Activated naive CD8-positive, alpha-beta T cell treated with anti-CD3 and anti-CD28 coated beads for 36 hours (primary cell): ENCODE results near the gene MYEOV. TPM values are rescaled to one million over a fixed set of nuclear protein-coding genes. Genes with fewer than 3 reads are reported as not detected.

Source experiments
- DNase-seq: peaks from one replicate; pipeline ENCODE4 v3.0.0; 2021
- H3K27ac Mint-ChIP-seq: one replicate; pipeline ENCODE4 v1.8.0; 2022; ENCODE audit warnings: mild to moderate bottlenecking, moderate library complexity, mixed read lengths
- H3K27me3 Mint-ChIP-seq: one replicate; pipeline ENCODE4 v1.8.0; 2022; ENCODE audit warnings: mild to moderate bottlenecking, mixed read lengths
- H3K36me3 Mint-ChIP-seq: one replicate; pipeline ENCODE4 v1.8.0; 2021; ENCODE audit warnings: mild to moderate bottlenecking, mixed read lengths
- H3K4me1 Mint-ChIP-seq: one replicate; pipeline ENCODE4 v1.8.0; 2021; ENCODE audit warnings: mixed read lengths
- H3K4me3 Mint-ChIP-seq: one replicate; pipeline ENCODE4 v1.8.0; 2022; ENCODE audit warnings: mild to moderate bottlenecking, moderate library complexity, mixed read lengths
- H3K9me3 Mint-ChIP-seq: one replicate; pipeline ENCODE4 v1.8.0; 2022; ENCODE audit warnings: mixed read lengths
- total RNA-seq, 2 experiments: library from RNA; stranded (reverse); gene quantifications; one replicate each; pipeline ENCODE4 v1.2.3, GENCODE V29; 2021

MYEOV gene
- total RNA-seq, 2 experiments from 2014 or later, result not detected

GRCh38 chr11:69260622-69261021 lies 33.3 kb upstream of the MYEOV start:
- Mint-ChIP-seq H3K4me3 (no peak overlapping the region), H3K27ac (no peak overlapping the region), H3K4me1 (no peaks in the 10 kb centered on the region), H3K27me3 (no peaks in the 10 kb centered on the region), H3K9me3 (peaks cover 5% of the 10 kb centered on the region), H3K36me3 (peaks cover 2% of the 10 kb centered on the region)
- no peak for DNase-seq

- no peaks in the 10 kb centered on the region for H3K27me3 Mint-ChIP-seq
- no peak overlapping the region for H3K27ac Mint-ChIP-seq
- no peaks in the 10 kb centered on the region for H3K4me1 Mint-ChIP-seq
- DNase-seq, result no peak
- peaks cover 1% of the 10 kb centered on the region for H3K9me3 Mint-ChIP-seq
- no peak overlapping the region for H3K4me3 Mint-ChIP-seq
- H3K36me3 Mint-ChIP-seq, result peaks cover 2% of the 10 kb centered on the region
Measured at GRCh38 chr11:69261116-69261515, 32.8 kb upstream of the MYEOV start.

- no peak for DNase-seq
- peaks cover 2% of the 10 kb centered on the region for H3K36me3 Mint-ChIP-seq
- H3K27me3 Mint-ChIP-seq, result no peaks in the 10 kb centered on the region
- no peaks in the 10 kb centered on the region for H3K9me3 Mint-ChIP-seq
- no peak overlapping the region for H3K27ac Mint-ChIP-seq
- H3K4me1 Mint-ChIP-seq, result no peaks in the 10 kb centered on the region
- H3K4me3 Mint-ChIP-seq, result no peak overlapping the region
Measured at GRCh38 chr11:69262918-69263735, 30.8 kb upstream of the MYEOV start.

- no peak overlapping the region for H3K4me3 Mint-ChIP-seq
- DNase-seq, result no peak
- H3K27ac Mint-ChIP-seq, result no peak overlapping the region
- H3K4me1 Mint-ChIP-seq, result no peaks in the 10 kb centered on the region
- no peaks in the 10 kb centered on the region for H3K9me3 Mint-ChIP-seq
- H3K36me3 Mint-ChIP-seq, result peaks cover 2% of the 10 kb centered on the region
- H3K27me3 Mint-ChIP-seq, result no peaks in the 10 kb centered on the region
Measured at GRCh38 chr11:69263736-69264052, 30.3 kb upstream of the MYEOV start.

- no peaks in the 10 kb centered on the region for H3K9me3 Mint-ChIP-seq
- H3K4me3 Mint-ChIP-seq, result no peak overlapping the region
- H3K27ac Mint-ChIP-seq, result no peak overlapping the region
Measured at GRCh38 chr11:69264486-69264885, 29.5 kb upstream of the MYEOV start.

GRCh38 chr11:69265210-69265609 lies 28.7 kb upstream of the MYEOV start:
- Mint-ChIP-seq H3K9me3 (no peaks in the 10 kb centered on the region), H3K4me1 (no peaks in the 10 kb centered on the region), H3K27ac (no peak overlapping the region), H3K36me3 (peaks cover 2% of the 10 kb centered on the region), H3K27me3 (no peaks in the 10 kb centered on the region), H3K4me3 (no peak overlapping the region)
- no peak for DNase-seq

More at GRCh38 chr11:69264486-69264885, 29.5 kb upstream of the MYEOV start:
- H3K27me3 Mint-ChIP-seq, result no peaks in the 10 kb centered on the region
- DNase-seq, result no peak
- H3K4me1 Mint-ChIP-seq, result no peaks in the 10 kb centered on the region
- H3K36me3 Mint-ChIP-seq, result peaks cover 2% of the 10 kb centered on the region

GRCh38 chr11:69265911-69266510 lies 27.9 kb upstream of the MYEOV start:
- H3K27me3 Mint-ChIP-seq, result no peaks in the 10 kb centered on the region
- no peak overlapping the region for H3K27ac Mint-ChIP-seq
- no peaks in the 10 kb centered on the region for H3K9me3 Mint-ChIP-seq
- no peak overlapping the region for H3K4me3 Mint-ChIP-seq
- H3K4me1 Mint-ChIP-seq, result no peaks in the 10 kb centered on the region
- H3K36me3 Mint-ChIP-seq, result peaks cover 2% of the 10 kb centered on the region
- no peak for DNase-seq

GRCh38 chr11:69267395-69267805 lies 26.6 kb upstream of the MYEOV start:
- Mint-ChIP-seq H3K36me3 (peaks cover 2% of the 10 kb centered on the region), H3K9me3 (no peaks in the 10 kb centered on the region), H3K27me3 (no peaks in the 10 kb centered on the region), H3K4me3 (no peak overlapping the region), H3K27ac (no peak overlapping the region), H3K4me1 (no peaks in the 10 kb centered on the region)
- no peak for DNase-seq

- Mint-ChIP-seq H3K9me3 (no peaks in the 10 kb centered on the region), H3K27me3 (no peaks in the 10 kb centered on the region), H3K36me3 (peaks cover under 1% of the 10 kb centered on the region), H3K4me1 (no peaks in the 10 kb centered on the region), H3K27ac (no peak overlapping the region), H3K4me3 (no peak overlapping the region)
- no peak for DNase-seq
Measured at GRCh38 chr11:69268911-69269310, 25.0 kb upstream of the MYEOV start.

- Mint-ChIP-seq H3K36me3 (no peaks in the 10 kb centered on the region), H3K27me3 (no peaks in the 10 kb centered on the region), H3K9me3 (no peaks in the 10 kb centered on the region), H3K4me3 (no peak overlapping the region), H3K4me1 (no peaks in the 10 kb centered on the region), H3K27ac (no peak overlapping the region)
- no peak for DNase-seq
Measured at GRCh38 chr11:69269388-69269787, 24.6 kb upstream of the MYEOV start.

GRCh38 chr11:69269926-69270697 lies 23.8 kb upstream of the MYEOV start:
- no peaks in the 10 kb centered on the region for H3K4me1 Mint-ChIP-seq
- H3K36me3 Mint-ChIP-seq, result no peaks in the 10 kb centered on the region
- H3K9me3 Mint-ChIP-seq, result no peaks in the 10 kb centered on the region
- no peaks in the 10 kb centered on the region for H3K27me3 Mint-ChIP-seq
- no peak overlapping the region for H3K27ac Mint-ChIP-seq
- no peak overlapping the region for H3K4me3 Mint-ChIP-seq
- DNase-seq, result no peak

- no peaks in the 10 kb centered on the region for H3K27me3 Mint-ChIP-seq
- no peak for DNase-seq
- no peaks in the 10 kb centered on the region for H3K36me3 Mint-ChIP-seq
- H3K4me1 Mint-ChIP-seq, result no peaks in the 10 kb centered on the region
- no peak overlapping the region for H3K4me3 Mint-ChIP-seq
- no peaks in the 10 kb centered on the region for H3K9me3 Mint-ChIP-seq
- H3K27ac Mint-ChIP-seq, result no peak overlapping the region
Measured at GRCh38 chr11:69270941-69271340, 23.0 kb upstream of the MYEOV start.

- no peak for DNase-seq
- Mint-ChIP-seq H3K27ac (no peak overlapping the region), H3K27me3 (no peaks in the 10 kb centered on the region), H3K4me1 (no peaks in the 10 kb centered on the region), H3K36me3 (no peaks in the 10 kb centered on the region), H3K4me3 (no peak overlapping the region), H3K9me3 (no peaks in the 10 kb centered on the region)
Measured at GRCh38 chr11:69272055-69272454, 21.9 kb upstream of the MYEOV start.

- DNase-seq, result no peak
- H3K27me3 Mint-ChIP-seq, result no peaks in the 10 kb centered on the region
- H3K36me3 Mint-ChIP-seq, result no peaks in the 10 kb centered on the region
- H3K9me3 Mint-ChIP-seq, result no peaks in the 10 kb centered on the region
- no peaks in the 10 kb centered on the region for H3K4me1 Mint-ChIP-seq
- H3K4me3 Mint-ChIP-seq, result no peak overlapping the region
- H3K27ac Mint-ChIP-seq, result no peak overlapping the region
Measured at GRCh38 chr11:69272831-69273485, 21.0 kb upstream of the MYEOV start.

- DNase-seq, result no peak
- Mint-ChIP-seq H3K27ac (no peak overlapping the region), H3K4me3 (no peak overlapping the region), H3K27me3 (no peaks in the 10 kb centered on the region), H3K4me1 (no peaks in the 10 kb centered on the region), H3K9me3 (no peaks in the 10 kb centered on the region), H3K36me3 (no peaks in the 10 kb centered on the region)
Measured at GRCh38 chr11:69273571-69273970, 20.4 kb upstream of the MYEOV start.
